Activated CD8-positive, alpha-beta memory T cell treated with anti-CD3 and anti-CD28 coated beads, Interleukin-2, amount 50 U/mL, for 1 hour (primary cell): Measurements from ENCODE around the gene ZFAND3.
"Not testable (repeated sequence)": the region's sequence is repeated elsewhere in the genome, so short reads cannot be mapped to it uniquely, and the experiment has no call there.

Experiments used
- DNase-seq: peaks from one replicate; pipeline ENCODE4 v3.0.0-alpha.2; 2020; ENCODE audit errors: extremely low read depth

The ZFAND3 gene

GRCh38 chr6:38049861-38050397, 230.4 kb downstream of the ZFAND3 start:
- DNase-seq = not testable (repeated sequence)

GRCh38 chr6:38051819-38052434, 232.4 kb downstream of the ZFAND3 start:
- no peak for DNase-seq

- no peak for DNase-seq
These were observed 235.1 kb downstream of the ZFAND3 start for GRCh38 chr6:38054527-38055202.

GRCh38 chr6:38055203-38055589, 235.7 kb downstream of the ZFAND3 start:
- DNase-seq = no peak

- no peak for DNase-seq
These were observed 236.8 kb downstream of the ZFAND3 start for GRCh38 chr6:38056361-38056760.

- DNase-seq = no peak
These were observed 238.5 kb downstream of the ZFAND3 start for GRCh38 chr6:38057994-38058393.

GRCh38 chr6:38062066-38062465, 242.5 kb downstream of the ZFAND3 start:
- no peak for DNase-seq

- no peak for DNase-seq
These were observed 244.4 kb downstream of the ZFAND3 start for GRCh38 chr6:38063973-38064372.

GRCh38 chr6:38064431-38064830, 244.9 kb downstream of the ZFAND3 start:
- DNase-seq = no peak

- DNase-seq = no peak
These were observed 246.3 kb downstream of the ZFAND3 start for GRCh38 chr6:38065734-38066305.

GRCh38 chr6:38067263-38067980, 247.9 kb downstream of the ZFAND3 start:
- no peak for DNase-seq

- no peak for DNase-seq
These were observed 249.5 kb downstream of the ZFAND3 start for GRCh38 chr6:38068854-38069590.

- DNase-seq = no peak
These were observed 258.0 kb downstream of the ZFAND3 start for GRCh38 chr6:38077488-38078030.

GRCh38 chr6:38078671-38079070, 259.1 kb downstream of the ZFAND3 start:
- DNase-seq = no peak

GRCh38 chr6:38079107-38079506, 259.6 kb downstream of the ZFAND3 start:
- DNase-seq = no peak

GRCh38 chr6:38079537-38079936, 260.0 kb downstream of the ZFAND3 start:
- no peak for DNase-seq

- DNase-seq = no peak
These were observed 260.8 kb downstream of the ZFAND3 start for GRCh38 chr6:38080360-38080759.

- no peak for DNase-seq
These were observed 261.4 kb downstream of the ZFAND3 start for GRCh38 chr6:38080889-38081288.

GRCh38 chr6:38085031-38085430, 265.5 kb downstream of the ZFAND3 start:
- no peak for DNase-seq

- DNase-seq = no peak
These were observed 266.8 kb downstream of the ZFAND3 start for GRCh38 chr6:38086346-38086745.

GRCh38 chr6:38088010-38088409, 268.5 kb downstream of the ZFAND3 start:
- DNase-seq = no peak
